K562 (cell line): Measurements from ENCODE around the gene MRPS18B. TPM values are rescaled to one million over a fixed set of nuclear protein-coding genes. Genes with fewer than 3 reads are reported as not detected.
A peak's percentile ranks its signal among the peaks of the same experiment; 100 is the strongest.

Experiments
- ERF ChIP-seq: fragments of 450-650 bp; formaldehyde crosslinking; IDR thresholded peaks from 2 replicates; pipeline ENCODE4 v1.4.0; 2020; ENCODE audit warnings: mild to moderate bottlenecking, mixed read lengths
- FOSL1 ChIP-seq: fragments of 200-800 bp; sonication (Bioruptor generic); conservative IDR thresholded peaks from 2 replicates; pipeline ENCODE4 v1.6.1; 2016; ENCODE audit warnings: missing genetic modification characterization, missing compliant biosample characterization
- GABPA ChIP-seq: fragments of 200-800 bp; sonication (Bioruptor generic); conservative IDR thresholded peaks from 2 replicates; pipeline ENCODE4 v1.6.1; 2016; ENCODE audit warnings: low read depth, missing genetic modification characterization, missing compliant biosample characterization
- ILF3 ChIP-seq: fragments of 450-650 bp; IDR thresholded peaks from 2 replicates; pipeline ENCODE4 v1.6.1; 2018; ENCODE audit warnings: antibody characterized with exemption, mild to moderate bottlenecking, moderate library complexity, borderline replicate concordance
- KLF6 ChIP-seq: fragments of 250-450 bp; sonication (Bioruptor Pico); IDR thresholded peaks from 2 replicates; pipeline ENCODE4 v1.4.0; 2020; ENCODE audit warnings: mild to moderate bottlenecking, moderate library complexity, borderline replicate concordance
- MCM2 ChIP-seq: fragments of 450-650 bp; IDR thresholded peaks from 2 replicates; pipeline ENCODE4 v1.6.1; 2017; ENCODE audit warnings: low read depth, mild to moderate bottlenecking
- NBN ChIP-seq: fragments of 450-650 bp; IDR thresholded peaks from 2 replicates; pipeline ENCODE4 v1.6.1; 2016; ENCODE audit warnings: low read depth, mild to moderate bottlenecking
- NR4A1 ChIP-seq, 2 experiments: fragments of 250-450 bp in 1 of 2; fragments of 450-650 bp in 1 of 2; sonication (Bioruptor Pico) in 1 of 2; IDR thresholded peaks; 2 replicates each; pipeline versions ENCODE4 v1.4.0 to v1.6.1; 2016 to 2020; ENCODE audit warnings: mild to moderate bottlenecking in 2 of 2, missing compliant biosample characterization in 1 of 2, missing genetic modification characterization in 1 of 2, moderate library complexity in 1 of 2
- POLR2A ChIP-seq: fragments of 450-650 bp; conservative IDR thresholded peaks from 2 replicates; pipeline ENCODE4 v1.6.1; 2016
- SRSF3 ChIP-seq: fragments of 200-400 bp; formaldehyde crosslinking; IDR thresholded peaks from 2 replicates; pipeline ENCODE4 v1.6.1; 2016; ENCODE audit warnings: mild to moderate bottlenecking, low read length, moderate library complexity; ENCODE audit not compliant: insufficient read depth
- SRSF9 ChIP-seq: fragments of 200-400 bp; formaldehyde crosslinking; IDR thresholded peaks from 2 replicates; pipeline ENCODE4 v1.6.1; 2017; ENCODE audit warnings: low read depth, low read length, borderline replicate concordance
- ZFP1 ChIP-seq: fragments of 450-650 bp; formaldehyde crosslinking; IDR thresholded peaks from 2 replicates; pipeline ENCODE4 v1.4.0; 2020; ENCODE audit warnings: mild to moderate bottlenecking, mixed read lengths
- ZNF121 ChIP-seq: sonication (generic); formaldehyde crosslinking; conservative IDR thresholded peaks from 2 replicates; pipeline ENCODE4 v1.8.0; 2022; ENCODE audit warnings: missing genetic modification reagents
- ZNF23 ChIP-seq: fragments of 250-450 bp; sonication (Bioruptor Pico); IDR thresholded peaks from 2 replicates; pipeline ENCODE4 v1.4.0; 2020; ENCODE audit warnings: mild to moderate bottlenecking
- ZNF316 ChIP-seq: fragments of 450-650 bp; IDR thresholded peaks from 2 replicates; pipeline ENCODE4 v1.6.1; 2016
- ZNF586 ChIP-seq: fragments of 450-650 bp; formaldehyde crosslinking; conservative IDR thresholded peaks from 2 replicates; pipeline ENCODE4 v1.4.0; 2020; ENCODE audit warnings: mild to moderate bottlenecking, moderate library complexity
- ZNF589 ChIP-seq: fragments of 200-800 bp; sonication (Bioruptor generic); IDR thresholded peaks from 2 replicates; pipeline ENCODE4 v1.6.1; 2016; ENCODE audit warnings: low read depth, missing genetic modification characterization, missing compliant biosample characterization
- polyA plus RNA-seq, 8 experiments: library from polyadenylated mRNA; depleted of rRNA in 4 of 8; stranded (reverse) in 5 of 8; unstranded in 3 of 8; fragments of >200 nt; fragmentation: Nextera tagmentation in 2 of 8; fragmentation: Illumina TruSeq in 1 of 8; extraction: Ambion mirVana in 2 of 8; extraction: Trizol in 1 of 8; gene quantifications; 2 replicates each; pipeline versions ENCODE4 v1.2.1 to v1.2.3, GENCODE V29; 2011 to 2014; ENCODE audit warnings: inconsistent platforms in 1 of 8, missing spikeins in 1 of 8
- total RNA-seq, 7 experiments: library from RNA; depleted of rRNA in 6 of 7; stranded (reverse); fragments of >200 nt in 6 of 7; fragmentation: Illumina TruSeq in 2 of 7; extraction: Trizol in 2 of 7; gene quantifications; 2 replicates each; pipeline versions ENCODE4 v1.2.1 to v1.2.3, GENCODE V29; 2011 to 2021; ENCODE audit warnings: low replicate concordance in 1 of 7
- TF ChIP-seq, protein P1 (sequence below): sonication (generic); IDR thresholded peaks from 2 replicates; pipeline ENCODE4 v1.6.1; 2016
- TF ChIP-seq, protein P2 (sequence below): fragments of 450-650 bp; formaldehyde crosslinking; IDR thresholded peaks from 2 replicates; pipeline ENCODE4 v1.4.0; 2020; ENCODE audit warnings: mild to moderate bottlenecking, mixed read lengths
- TF ChIP-seq, protein P3 (sequence below): fragments of 250-450 bp; sonication (Bioruptor Pico); IDR thresholded peaks from 2 replicates; pipeline ENCODE4 v1.5.1; 2021; ENCODE audit warnings: mild to moderate bottlenecking
- TF ChIP-seq, protein P4 (sequence below): fragments of 450-650 bp; IDR thresholded peaks from 2 replicates; pipeline ENCODE4 v1.6.1; 2018; ENCODE audit not compliant: partially characterized antibody

Gene MRPS18B
- total and polyA plus RNA-seq, 9 of the 15 experiments (the other 6 are each of a cell fraction or from before 2014, with no cell fraction given), result 132 to 383 (median 178) TPM

DNA sequence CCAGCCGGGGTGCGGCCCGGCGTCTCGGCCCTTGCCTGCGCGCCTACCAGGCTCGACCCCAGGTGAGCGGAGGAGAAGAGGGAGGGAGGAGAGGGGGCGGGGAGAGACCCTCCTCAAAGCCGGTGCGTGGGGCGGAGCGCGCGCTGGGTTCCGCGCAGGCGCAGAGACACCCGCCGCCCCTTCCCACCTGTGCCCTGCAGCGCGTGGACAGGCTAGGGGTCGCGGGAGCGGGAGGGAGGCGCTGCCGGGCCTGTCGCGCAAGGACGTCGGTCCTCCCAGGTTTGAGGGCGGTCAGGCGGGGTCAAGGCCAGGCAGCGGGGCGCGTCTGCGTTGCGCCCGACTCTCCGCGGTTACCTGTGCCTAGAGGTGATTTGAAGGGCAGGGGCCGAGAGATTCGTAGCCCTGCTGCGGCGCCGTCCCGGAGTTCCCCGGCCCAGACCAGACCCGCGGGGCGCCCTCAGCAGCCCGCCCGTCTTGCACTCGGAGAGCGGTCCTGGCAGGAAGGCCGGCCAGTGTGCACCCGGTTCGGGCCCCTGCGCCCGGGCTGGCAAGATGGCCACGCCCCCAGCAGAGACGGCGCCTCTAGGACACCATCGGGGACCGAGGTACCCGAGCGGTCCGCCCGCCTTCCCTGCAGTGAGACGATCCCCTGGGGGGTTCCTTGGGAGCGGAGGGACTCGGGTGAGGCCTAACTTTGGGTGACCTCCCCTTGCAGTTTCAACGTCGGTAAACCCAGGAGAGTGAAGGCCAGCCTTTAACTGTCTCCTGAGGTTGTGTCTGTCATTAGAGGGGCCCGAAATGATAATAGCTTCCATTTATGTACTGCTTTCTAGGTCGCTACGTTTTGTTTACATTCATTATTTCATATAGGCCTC lies 29.8 kb downstream of the MRPS18B start (continued):
- TF ChIP-seq NR4A1 (CRISPR knock-in tag; IDR thresholded peaks at IDR 0.05) (no peak), NR4A1 (tag; IDR thresholded peaks at IDR 0.05) (0 out of 2 replicates have a peak, but pooled peaks have one; percentile 32), NBN (no peak), ZNF586 (CRISPR knock-in tag) (no peak), GABPA (tag) (no peak; the same call in 1 of the 2 replicates), ERF (CRISPR knock-in tag) (no peak), MCM2 (no peak), ZNF121 (CRISPR knock-in tag) (no peak), ZNF316 (no peak), POLR2A (peak; percentile 86), ZNF23 (no peak), ILF3 (no peak), FOSL1 (tag) (no peak; the same call in 1 of the 2 replicates), ZNF589 (no peak), ZFP1 (CRISPR knock-in tag) (no peak), KLF6 (CRISPR knock-in tag) (no peak), SRSF3 (0 out of 2 replicates have a peak, but pooled peaks have one; percentile 45), SRSF9 (no peak)
- TF ChIP-seq, protein P1, sequence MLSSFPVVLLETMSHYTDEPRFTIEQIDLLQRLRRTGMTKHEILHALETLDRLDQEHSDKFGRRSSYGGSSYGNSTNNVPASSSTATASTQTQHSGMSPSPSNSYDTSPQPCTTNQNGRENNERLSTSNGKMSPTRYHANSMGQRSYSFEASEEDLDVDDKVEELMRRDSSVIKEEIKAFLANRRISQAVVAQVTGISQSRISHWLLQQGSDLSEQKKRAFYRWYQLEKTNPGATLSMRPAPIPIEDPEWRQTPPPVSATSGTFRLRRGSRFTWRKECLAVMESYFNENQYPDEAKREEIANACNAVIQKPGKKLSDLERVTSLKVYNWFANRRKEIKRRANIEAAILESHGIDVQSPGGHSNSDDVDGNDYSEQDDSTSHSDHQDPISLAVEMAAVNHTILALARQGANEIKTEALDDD, result no peak
- TF ChIP-seq, protein P2, sequence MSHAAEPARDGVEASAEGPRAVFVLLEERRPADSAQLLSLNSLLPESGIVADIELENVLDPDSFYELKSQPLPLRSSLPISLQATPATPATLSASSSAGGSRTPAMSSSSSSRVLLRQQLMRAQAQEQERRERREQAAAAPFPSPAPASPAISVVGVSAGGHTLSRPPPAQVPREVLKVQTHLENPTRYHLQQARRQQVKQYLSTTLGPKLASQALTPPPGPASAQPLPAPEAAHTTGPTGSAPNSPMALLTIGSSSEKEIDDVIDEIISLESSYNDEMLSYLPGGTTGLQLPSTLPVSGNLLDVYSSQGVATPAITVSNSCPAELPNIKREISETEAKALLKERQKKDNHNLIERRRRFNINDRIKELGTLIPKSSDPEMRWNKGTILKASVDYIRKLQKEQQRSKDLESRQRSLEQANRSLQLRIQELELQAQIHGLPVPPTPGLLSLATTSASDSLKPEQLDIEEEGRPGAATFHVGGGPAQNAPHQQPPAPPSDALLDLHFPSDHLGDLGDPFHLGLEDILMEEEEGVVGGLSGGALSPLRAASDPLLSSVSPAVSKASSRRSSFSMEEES, result no peak
- TF ChIP-seq, protein P3, sequence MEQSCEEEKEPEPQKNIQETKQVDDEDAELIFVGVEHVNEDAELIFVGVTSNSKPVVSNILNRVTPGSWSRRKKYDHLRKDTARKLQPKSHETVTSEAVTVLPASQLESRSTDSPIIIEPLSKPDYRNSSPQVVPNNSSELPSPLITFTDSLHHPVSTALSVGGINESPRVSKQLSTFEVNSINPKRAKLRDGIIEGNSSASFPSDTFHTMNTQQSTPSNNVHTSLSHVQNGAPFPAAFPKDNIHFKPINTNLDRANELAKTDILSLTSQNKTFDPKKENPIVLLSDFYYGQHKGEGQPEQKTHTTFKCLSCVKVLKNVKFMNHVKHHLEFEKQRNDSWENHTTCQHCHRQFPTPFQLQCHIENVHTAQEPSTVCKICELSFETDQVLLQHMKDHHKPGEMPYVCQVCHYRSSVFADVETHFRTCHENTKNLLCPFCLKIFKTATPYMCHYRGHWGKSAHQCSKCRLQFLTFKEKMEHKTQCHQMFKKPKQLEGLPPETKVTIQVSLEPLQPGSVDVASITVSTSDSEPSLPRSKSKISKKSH (CRISPR knock-in tag), result no peak
- TF ChIP-seq, protein P4, sequence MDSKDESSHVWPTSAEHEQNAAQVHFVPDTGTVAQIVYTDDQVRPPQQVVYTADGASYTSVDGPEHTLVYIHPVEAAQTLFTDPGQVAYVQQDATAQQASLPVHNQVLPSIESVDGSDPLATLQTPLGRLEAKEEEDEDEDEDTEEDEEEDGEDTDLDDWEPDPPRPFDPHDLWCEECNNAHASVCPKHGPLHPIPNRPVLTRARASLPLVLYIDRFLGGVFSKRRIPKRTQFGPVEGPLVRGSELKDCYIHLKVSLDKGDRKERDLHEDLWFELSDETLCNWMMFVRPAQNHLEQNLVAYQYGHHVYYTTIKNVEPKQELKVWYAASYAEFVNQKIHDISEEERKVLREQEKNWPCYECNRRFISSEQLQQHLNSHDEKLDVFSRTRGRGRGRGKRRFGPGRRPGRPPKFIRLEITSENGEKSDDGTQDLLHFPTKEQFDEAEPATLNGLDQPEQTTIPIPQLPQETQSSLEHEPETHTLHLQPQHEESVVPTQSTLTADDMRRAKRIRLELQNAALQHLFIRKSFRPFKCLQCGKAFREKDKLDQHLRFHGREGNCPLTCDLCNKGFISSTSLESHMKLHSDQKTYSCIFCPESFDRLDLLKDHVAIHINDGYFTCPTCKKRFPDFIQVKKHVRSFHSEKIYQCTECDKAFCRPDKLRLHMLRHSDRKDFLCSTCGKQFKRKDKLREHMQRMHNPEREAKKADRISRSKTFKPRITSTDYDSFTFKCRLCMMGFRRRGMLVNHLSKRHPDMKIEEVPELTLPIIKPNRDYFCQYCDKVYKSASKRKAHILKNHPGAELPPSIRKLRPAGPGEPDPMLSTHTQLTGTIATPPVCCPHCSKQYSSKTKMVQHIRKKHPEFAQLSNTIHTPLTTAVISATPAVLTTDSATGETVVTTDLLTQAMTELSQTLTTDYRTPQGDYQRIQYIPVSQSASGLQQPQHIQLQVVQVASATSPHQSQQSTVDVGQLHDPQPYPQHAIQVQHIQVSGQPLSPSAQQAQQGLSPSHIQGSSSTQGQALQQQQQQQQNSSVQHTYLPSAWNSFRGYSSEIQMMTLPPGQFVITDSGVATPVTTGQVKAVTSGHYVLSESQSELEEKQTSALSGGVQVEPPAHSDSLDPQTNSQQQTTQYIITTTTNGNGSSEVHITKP, result peak; percentile 25
